ENCODE results near the gene CSNK2A2.

The CSNK2A2 gene

DNA sequence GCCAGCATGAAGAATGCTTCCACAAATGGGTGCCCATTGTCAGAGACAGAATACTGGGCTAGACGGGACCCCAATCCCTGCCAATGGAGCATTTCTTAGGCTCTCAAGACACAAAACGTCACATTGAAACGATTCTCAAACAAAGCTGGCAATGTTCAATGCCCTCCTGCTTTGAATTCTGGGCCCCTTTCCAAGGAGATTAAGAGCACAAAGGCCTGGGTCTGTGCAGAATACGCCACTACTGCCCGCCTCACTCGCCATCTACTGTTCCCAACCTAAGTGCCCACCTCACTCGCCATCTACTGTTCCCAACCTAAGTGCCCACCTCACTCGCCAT lies 78.4 kb downstream of the CSNK2A2 start:
- TF ChIP-seq CTCF (IDR thresholded peaks at IDR 0.05; ENCODE audit: low read depth, low read length), result no peak
- H3K4me3 ChIP-seq (ENCODE audit: low read depth, low read length), result no peak overlapping the region

DNA sequence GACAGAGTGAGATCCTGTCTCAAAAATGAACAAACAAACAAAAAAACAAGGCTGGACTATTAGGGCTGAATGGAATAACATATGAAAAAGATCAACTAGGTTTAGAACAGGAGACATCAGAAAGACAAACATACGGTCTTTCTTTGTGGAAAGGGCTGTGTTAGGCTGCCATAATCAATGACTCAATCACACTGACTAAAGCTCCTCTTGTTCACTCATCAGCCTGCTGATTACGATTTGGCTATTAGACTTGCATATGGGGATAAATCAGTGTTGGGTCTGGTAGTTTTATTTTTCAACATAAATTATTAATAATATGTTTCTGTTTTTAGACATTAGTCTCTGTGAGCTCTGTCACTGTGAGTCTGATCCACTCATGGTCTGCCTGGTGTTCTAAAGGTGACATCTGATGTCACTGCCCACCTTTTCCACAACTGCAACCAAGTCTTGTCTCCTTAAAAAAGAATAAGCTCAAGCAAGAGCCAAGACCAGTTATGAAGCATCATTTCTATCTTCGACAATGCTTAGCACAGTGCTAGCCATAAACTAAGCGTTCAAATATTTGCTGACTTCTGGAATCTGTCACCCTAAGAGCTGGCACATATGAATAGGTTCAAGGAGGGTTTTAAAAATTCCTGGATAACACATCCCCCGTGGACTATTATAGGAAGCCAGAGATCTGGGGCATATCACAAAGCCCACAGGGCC lies 79.0 kb downstream of the CSNK2A2 start:
- no peak for TF ChIP-seq CTCF (IDR thresholded peaks at IDR 0.05; ENCODE audit: low read depth, low read length)
- no peak overlapping the region for H3K4me3 ChIP-seq (ENCODE audit: low read depth, low read length)

DNA sequence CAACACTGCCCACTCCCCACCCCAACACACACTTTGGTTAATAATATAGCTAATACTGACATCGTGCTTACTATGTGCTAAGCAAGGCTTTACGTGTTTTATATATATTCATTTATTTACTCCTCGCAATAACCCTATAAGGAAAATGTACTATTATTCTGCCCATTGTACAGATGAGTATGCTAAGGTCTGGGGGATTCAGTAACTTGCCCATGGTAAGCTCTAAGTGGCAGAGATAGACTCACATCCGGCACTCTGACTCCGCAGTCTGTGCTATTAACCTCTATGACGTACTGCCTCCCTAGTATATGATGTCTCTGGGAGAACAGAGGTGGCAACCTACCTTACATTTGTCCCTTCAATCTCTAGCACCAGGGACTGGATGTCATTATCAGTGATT lies 81.4 kb downstream of the CSNK2A2 start:
- H3K4me3 ChIP-seq (ENCODE audit: low read depth, low read length), result no peak overlapping the region; the same call in 1 of the 2 replicates
- TF ChIP-seq CTCF (IDR thresholded peaks at IDR 0.05; ENCODE audit: low read depth, low read length), result no peak

- H3K4me3 ChIP-seq (ENCODE audit: low read depth, low read length), result no peak overlapping the region; the same call in 1 of the 2 replicates
- no peak for TF ChIP-seq CTCF (IDR thresholded peaks at IDR 0.05; ENCODE audit: low read depth, low read length)
Measured at GRCh38 chr16:58116081-58116480, 81.8 kb downstream of the CSNK2A2 start.

DNA sequence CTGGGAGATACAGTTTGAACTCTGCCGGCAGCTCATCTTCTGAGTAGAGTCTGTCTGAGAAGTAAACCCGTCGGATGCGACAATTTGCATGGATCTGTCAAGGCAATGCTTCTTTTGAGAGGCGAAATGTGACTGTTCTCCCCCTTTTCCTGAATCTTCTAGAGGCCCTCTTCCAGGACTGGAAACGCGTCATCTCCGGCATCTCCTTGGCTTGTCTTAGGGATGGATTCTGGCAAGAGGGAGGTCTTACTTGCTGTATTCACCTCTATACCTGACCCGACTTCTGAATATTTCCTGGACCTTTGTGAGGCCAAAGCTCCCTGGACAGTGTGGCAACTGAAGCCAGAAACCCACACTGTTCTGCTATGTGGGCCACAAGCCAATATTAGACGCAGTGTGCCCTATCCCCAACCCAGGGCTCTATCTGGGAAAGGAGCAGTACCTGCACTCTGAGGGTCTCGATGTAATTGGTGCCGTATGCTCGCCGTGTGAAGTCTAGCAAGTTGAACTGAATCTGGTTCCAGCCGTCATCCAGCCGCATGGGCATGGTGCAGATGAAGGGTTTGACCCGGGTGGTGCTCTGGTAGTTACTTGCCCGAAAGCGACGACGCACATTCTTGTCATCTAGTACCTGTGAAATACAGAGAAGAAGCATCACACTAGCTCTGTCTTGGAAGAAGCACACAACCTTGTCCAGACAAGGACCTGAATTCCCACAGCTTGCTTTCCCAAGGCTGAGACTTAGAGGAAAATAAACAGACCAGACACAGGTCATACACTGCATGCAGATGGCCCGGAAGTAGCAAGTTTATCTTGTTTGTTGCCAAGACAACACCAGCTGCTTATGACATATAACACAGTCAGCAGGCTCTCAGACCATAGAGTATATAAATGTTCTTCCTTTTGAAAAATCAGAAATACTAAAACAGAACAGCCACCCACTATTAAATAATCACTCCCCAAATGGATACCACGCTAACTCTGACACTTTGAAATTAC lies 82.8 kb downstream of the CSNK2A2 start:
- no peak overlapping the region for H3K4me3 ChIP-seq (ENCODE audit: low read depth, low read length)
- no peak for TF ChIP-seq CTCF (IDR thresholded peaks at IDR 0.05; ENCODE audit: low read depth, low read length)

- no peak overlapping the region for H3K4me3 ChIP-seq (ENCODE audit: low read depth, low read length)
- TF ChIP-seq CTCF (IDR thresholded peaks at IDR 0.05; ENCODE audit: low read depth, low read length), result no peak
Measured at GRCh38 chr16:58111302-58111627, 86.6 kb downstream of the CSNK2A2 start.
